Stimulated activated CD8-positive, alpha-beta memory T cell treated with anti-CD3 and anti-CD28 coated beads, Interleukin-15, amount 100 ng/mL, for 4 hours (primary cell): ENCODE data around the gene OTUD4.
"Not testable (repeated sequence)": the region's sequence is repeated elsewhere in the genome, so short reads cannot be mapped to it uniquely, and the experiment has no call there.

ENCODE experiments used
- DNase-seq, 2 donors: peaks; one replicate each; pipeline ENCODE4 v3.0.0-alpha.2; 2020; ENCODE audit warnings: low read depth in 2 of 2

OTUD4 gene, protein sequence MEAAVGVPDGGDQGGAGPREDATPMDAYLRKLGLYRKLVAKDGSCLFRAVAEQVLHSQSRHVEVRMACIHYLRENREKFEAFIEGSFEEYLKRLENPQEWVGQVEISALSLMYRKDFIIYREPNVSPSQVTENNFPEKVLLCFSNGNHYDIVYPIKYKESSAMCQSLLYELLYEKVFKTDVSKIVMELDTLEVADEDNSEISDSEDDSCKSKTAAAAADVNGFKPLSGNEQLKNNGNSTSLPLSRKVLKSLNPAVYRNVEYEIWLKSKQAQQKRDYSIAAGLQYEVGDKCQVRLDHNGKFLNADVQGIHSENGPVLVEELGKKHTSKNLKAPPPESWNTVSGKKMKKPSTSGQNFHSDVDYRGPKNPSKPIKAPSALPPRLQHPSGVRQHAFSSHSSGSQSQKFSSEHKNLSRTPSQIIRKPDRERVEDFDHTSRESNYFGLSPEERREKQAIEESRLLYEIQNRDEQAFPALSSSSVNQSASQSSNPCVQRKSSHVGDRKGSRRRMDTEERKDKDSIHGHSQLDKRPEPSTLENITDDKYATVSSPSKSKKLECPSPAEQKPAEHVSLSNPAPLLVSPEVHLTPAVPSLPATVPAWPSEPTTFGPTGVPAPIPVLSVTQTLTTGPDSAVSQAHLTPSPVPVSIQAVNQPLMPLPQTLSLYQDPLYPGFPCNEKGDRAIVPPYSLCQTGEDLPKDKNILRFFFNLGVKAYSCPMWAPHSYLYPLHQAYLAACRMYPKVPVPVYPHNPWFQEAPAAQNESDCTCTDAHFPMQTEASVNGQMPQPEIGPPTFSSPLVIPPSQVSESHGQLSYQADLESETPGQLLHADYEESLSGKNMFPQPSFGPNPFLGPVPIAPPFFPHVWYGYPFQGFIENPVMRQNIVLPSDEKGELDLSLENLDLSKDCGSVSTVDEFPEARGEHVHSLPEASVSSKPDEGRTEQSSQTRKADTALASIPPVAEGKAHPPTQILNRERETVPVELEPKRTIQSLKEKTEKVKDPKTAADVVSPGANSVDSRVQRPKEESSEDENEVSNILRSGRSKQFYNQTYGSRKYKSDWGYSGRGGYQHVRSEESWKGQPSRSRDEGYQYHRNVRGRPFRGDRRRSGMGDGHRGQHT

DNA sequence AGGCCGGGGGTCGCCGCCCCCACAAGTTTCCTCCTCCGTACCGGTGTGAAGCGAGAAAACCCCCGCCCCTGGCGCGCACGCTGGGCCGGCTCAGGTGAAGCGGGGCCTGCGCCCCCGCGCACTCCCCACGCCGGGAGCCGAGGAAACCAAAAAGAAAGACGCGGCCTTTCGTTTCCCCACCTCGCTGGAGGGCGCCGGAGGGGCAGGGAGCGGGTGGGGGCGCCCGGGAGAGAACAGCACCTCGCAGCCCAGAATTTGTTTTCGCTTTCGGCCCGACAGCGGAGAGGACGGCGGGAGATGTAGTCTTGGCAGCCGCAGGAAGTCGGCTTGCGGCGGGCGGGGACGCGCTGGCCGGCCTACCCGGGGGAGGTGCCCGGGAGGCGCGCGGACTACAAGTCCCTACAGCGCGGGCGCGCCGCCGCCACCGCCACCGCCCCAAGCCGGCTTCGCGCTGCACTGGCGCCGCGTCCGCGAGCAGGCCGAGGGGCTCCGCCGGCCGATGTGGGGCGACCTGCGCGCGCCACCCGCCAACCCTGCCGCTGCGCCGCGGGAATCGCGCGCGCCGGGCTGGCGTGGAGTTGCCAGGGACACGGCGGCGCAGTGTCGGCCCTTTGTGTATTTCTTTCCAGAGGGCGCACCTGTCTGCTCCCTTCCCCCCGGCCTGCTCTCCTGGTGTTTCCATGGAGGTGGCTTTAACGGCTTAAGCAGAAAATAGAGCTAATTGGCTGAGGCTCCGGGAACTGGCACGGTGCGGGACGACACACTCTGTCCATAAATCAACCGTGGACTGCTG is at the start of gene OTUD4:
TSS of gene OTUD4 (minus strand) at position 292 of the 793 bp plus-strand sequence. CDS start 616 bp downstream, outside the sequence.
- DNase-seq = peak; percentile 94

DNA sequence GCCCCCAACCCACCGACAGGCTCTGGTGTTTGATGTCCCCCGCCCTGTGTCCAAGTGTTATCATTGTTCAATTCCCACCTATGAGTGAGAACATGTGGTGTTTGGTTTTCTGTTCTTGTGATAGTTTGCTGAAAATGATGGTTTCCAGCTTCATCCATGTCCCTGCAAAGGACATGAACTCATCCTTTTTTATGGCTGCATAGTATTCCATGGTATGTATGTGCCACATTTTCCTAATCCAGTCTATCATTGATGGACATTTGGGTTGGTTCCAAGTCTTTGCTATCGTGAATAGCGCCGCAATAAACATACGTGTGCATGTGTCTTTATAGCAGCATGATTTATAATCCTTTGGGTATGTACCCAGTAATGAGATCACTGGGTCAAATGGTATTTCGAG is 42.8 kb upstream of the OTUD4 start:
- not testable (repeated sequence) for DNase-seq

DNA sequence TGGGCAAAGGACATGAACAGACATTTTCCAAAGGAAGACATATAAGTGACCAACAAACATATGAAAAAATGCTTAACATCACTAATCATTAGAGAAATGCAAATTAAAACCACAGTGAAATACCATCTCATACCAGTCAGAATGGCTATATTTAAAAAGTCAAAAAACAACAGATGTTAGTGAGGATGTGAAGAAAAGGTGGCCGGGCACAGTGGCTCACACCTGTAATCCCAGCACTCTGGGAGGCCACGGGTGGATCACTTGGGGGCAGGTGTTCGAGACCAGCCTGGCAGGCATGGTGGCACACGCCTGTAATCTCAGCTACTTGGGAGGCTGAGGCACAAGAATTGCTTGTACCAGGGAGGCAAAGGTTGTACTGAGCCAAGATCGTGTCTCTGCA is 41.1 kb upstream of the OTUD4 start:
- not testable (repeated sequence) for DNase-seq

DNA sequence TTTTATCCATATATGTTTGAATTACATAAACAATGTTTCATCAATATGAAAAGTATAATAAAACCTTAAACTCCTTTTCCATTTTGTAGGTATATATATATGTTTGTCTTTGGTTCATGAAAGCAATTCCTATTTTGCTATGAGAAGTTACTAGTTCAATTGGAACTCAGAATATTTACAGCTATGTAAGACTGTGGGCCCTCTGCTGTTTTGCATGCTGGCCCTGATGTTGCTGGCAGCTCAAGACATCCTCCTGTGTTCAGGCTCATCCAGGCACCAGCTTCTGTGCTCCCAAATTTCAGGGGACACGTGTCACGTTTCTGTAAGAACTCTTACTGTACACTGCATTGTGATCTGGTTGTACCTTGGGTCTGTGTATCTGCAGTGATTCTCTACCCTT is 38.7 kb upstream of the OTUD4 start:
- DNase-seq = no peak

DNA sequence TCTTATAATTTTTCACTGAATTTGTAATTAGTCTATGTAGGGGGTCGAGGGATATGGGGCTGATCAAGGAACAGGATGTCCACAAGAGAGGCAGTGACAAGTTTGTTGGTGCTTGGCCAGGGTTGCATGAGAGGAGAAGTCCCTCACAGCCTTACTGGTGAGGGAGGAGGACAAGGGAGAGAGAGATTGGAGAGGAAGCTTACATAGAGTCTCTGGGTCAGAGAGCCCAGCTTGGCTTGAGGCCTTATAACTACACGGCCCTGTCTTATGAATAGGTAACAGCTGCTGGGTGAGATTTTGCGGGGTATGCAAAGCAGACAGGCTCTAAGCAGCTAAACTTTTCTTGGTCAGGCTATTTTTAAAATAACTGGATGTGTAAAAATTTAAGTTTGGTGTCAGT is 37.9 kb upstream of the OTUD4 start:
- no peak for DNase-seq

DNA sequence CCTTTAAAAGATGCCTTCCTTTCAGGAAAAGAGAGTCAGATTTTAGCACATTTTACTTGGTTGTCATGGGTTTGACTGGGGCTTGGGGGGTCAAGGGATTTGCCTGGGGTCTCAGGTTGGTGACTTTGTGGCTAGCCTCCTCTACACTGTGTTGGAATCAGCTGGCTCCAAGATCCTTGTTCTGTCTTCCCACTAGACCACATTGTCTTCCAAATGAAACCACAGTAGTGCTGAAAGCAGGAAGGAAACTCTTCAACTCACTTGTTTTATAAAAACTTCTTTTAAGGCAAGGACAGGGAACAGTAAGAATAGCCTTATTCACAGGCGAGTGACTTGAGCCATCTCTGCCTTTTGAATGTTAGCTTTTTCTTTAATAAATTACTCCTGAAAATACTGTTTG is 37.0 kb upstream of the OTUD4 start:
- DNase-seq = no peak

DNA sequence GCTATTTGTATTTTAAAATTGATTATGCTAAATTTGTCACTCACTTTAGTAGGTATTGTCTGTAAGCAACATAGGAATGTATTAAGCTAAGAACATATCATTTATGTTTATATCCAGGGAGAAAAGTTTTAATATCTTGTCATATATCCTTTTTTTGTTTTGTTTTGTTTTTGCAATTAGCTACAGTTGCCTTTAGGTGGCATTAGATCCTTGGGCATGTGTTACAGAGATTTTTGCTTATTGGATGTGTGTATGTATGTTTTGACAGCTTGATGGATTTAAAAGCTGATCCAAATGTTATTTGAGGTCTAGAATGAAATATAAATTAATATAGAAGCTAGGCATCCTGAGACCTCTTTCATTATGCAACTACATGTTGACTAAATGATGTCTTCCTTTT is 36.1 kb upstream of the OTUD4 start:
- no peak for DNase-seq

DNA sequence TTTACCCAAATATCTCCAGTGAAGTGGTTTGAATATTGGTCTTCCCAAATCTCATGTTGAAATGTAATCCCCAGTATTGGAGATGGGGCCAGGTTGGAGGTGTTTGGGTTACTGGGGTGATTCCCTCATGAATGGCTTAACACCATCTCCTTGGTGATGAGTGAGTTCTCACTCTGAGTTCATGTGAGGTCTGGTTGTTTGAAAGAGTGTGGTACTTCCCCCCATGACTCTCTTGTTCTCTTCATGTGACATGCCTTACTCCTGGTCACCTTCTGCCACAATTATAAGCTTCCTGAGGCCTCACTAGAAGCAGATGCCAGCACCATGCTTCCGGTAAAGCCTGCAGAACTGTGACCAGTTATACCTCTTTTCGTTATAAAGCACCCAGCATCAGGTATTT is 32.9 kb upstream of the OTUD4 start:
- DNase-seq = no peak

DNA sequence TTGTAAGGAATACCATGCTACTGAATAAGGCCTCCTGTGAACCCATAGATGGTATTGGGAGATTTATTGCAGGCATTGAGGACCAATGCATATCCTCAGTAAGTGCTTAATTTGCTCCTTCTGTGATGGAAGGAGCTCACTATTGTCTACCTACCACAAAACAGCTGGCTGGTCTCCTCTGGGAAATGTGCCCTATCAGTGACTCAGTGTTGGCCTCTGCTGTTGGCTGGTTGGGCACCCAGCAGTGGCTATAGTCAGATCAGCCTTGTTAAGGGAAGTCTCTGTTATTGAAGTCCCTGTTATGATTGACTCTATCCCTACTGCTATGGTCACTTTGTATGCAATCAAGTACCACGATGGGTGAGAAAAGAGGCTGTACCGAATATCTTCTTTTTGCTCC is 27.5 kb upstream of the OTUD4 start:
- DNase-seq = no peak

DNA sequence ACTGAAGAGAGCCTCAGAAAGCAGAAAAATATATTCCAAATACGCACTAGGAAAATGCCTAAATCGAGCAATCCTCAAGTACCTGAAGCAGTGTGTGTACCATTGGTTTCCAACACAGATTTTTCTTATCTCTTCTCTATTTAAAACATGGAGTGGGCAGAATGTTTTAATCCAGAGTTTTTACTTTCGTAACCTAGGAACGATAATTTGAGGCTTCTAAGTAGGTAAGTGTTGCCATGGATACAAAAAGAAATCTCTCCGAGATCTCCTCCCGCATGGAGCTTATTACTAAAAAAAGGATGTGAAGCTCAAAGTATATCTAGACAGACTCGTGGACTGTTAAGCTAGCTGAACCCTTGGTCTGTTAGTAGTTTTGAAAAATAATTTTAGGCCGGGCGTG is 23.0 kb upstream of the OTUD4 start:
- DNase-seq = no peak

DNA sequence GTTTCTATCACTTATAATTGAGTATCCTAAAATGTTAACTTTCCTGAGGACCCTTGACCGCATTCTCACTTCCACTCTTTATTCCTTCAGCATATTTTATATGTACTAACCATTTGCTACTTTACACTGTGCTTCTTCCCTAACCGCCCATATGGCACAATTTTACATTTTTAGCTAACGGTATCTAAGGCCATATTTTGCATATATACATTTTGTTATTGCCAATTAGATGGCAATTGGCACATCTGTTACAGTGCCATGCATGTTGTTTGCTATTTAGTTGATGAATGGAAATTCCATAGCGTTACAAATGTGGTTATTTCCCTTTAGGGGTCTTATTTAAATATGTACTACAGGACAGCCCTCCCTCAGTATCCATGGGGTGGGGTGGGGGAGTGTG is 20.0 kb upstream of the OTUD4 start:
- DNase-seq = no peak

DNA sequence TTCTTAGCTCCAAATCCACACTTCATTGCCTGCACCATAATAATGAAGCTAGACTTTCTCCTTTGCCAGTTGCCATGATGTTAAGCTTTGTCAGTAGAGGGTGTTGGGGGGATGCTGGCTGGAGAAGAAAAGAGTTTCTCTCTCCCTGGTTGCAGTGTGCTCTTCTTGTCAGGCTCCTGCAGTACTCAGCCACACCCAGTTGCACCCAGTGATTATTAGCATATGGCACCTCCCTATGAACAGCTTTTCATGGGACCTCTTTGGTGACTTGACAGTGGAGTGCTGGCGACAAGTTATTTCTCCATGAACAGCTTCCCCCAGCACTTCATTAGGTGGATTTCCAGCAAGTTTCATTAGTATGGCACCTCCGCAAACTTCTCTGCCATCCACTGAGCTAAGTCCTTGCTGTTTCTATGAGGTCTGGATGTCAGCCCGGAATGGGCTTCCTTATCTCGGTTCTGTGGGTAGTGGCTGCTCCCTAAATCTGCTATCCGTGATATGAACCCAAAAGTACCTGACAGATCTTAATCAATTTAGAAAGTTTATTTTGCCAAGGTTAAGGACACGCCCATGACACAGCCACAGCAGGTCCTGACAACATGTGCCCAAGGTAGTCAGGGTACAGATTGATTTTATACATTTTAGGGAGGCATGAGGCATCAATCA is 18.8 kb upstream of the OTUD4 start:
- DNase-seq = no peak

DNA sequence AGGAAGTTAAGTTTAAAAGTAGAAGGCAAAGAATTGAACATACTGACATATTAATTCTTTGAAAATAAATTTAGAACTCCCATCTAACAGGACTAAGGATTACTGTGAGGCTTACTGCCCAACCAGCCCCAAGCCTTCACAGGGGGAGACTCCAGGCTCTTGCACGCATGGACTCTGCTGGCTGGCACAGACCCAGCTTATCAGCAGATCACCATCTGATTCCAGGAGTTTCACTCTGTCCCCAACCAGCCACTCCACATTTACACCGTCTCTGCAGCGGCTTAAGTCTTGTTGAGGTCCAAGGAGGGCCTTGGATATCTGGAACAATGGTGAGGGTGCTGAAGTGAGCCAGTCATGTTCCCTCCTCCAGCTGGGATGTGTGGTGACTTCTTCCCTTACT is 16.4 kb upstream of the OTUD4 start:
- no peak for DNase-seq

DNA sequence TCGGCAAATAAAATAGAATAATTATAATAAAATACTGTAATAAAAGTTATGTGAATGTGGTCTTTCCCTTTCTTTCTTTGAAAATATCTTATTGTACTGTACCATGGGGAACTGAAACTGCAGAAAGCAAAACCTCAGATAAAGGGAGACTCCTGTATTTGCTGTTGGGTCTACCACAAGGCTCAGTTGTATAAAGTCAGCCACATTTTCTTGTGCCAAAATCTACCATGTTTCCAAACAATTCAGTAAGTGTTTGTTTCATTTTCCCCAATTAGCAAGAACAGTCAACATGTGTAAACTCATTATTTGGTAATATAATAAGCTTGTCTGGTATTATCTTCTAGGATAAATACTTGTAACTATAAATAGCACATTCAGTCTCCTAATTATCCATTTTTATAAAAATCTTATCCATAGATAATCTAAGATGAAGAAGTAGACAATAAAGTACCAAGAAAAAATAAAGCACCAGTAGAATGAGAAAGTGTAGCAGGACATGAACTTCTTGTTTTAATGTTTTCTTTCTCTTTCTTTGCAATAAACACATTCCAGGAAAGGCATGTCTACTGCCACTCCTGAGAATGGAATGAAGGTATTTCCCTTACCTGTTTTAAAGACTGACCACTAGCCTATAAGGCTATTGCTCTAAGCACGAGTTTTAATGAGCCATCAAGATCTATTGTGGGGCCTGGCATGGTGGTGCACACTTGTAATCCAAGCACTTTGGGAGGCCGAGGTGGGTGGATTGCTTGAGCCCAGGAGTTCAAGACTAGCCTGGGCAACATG is 15.0 kb upstream of the OTUD4 start:
- no peak for DNase-seq

DNA sequence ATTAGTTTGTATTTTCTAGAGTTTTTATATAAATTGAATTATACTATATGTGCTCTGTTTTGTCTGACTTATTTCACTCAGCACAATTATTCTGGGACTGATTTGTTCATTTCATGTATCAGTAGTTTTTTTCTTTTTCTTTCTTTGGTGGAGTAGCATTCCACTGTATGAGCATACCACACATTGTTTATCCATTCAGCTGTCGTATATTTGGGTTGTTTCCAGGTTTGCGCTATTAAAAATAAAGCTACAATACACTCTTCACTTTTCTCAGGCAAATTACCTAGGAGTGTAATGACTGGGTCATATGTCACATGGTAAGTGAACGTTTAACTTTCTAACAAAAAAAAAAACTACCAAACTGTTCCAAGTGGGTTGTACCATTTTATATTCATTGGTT is 9.6 kb upstream of the OTUD4 start:
- DNase-seq = no peak

DNA sequence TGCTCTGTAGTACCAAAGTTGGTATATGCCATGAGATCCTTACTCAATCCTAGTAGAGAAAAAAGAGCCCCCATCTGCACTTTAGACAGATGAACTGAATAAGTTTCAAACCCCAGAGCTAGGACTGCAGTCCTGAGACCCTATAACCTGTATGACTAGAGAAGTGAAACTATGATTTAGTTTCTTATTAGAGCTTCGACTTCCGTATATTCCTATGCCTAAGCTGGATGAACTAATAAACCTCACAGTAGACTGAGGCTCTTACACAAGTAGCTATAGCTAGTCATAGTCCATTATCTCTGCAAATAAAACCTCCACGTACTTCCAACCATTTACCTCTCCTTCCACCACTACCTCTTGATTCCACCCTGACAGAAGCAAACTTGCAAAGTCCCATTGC is 6.3 kb upstream of the OTUD4 start:
- no peak for DNase-seq

DNA sequence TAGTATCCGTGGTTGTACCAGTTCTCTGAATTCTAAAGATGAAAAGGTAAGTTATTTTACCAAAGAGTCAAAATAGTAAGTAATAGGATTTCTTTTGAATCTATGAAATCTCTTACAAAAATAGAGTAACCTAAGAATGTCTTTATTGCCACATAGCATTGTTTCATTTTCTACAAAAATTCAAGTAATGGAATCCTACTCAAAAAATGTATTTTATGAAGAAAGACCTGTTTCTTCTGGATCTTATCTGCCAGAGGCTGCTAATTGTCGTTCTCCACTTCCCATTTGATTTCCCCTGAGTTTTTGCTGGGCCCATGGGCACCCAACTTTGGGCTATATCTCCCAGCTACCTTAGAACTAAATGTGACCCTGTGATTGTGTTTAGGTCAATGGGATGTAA is 3.2 kb upstream of the OTUD4 start:
- DNase-seq = no peak

DNA sequence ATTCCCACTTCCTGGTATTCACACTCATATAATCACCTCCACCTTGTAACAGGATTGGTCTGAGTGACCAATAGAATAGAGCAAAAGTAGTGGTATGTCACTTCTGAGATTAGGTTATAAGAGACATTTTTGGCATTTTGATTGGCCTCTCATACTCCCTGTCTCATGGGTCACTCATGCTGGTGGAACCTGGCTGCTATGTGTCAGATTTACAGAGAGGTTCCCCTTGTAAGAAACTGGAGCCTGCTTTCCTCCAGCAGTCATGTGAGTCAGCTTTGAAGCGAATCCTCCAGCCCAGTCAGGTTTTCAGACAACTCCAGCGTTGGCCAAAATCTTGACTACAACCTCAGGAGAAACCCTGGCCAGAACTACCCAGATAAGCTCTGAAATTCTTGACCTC is 2.6 kb upstream of the OTUD4 start:
- no peak for DNase-seq

DNA sequence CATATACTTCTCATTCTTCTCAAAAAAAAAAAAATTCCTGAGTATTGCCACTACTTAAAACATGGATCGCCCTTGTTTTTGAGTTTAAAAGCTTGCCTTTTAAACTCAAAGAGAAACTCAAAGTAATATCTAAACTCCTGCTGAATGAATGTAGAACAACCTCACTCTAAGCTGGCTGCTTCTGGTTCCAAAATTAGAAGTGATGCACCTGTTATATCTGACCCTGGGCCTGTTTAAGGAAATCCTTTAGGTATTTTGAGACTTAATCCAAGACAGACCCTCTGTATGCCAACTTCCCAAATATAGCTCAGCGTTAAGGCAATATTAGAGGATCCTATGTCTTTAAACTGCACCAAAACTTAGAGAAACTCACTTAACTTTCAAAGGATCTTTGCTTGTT is 1.8 kb upstream of the OTUD4 start:
- DNase-seq = no peak

DNA sequence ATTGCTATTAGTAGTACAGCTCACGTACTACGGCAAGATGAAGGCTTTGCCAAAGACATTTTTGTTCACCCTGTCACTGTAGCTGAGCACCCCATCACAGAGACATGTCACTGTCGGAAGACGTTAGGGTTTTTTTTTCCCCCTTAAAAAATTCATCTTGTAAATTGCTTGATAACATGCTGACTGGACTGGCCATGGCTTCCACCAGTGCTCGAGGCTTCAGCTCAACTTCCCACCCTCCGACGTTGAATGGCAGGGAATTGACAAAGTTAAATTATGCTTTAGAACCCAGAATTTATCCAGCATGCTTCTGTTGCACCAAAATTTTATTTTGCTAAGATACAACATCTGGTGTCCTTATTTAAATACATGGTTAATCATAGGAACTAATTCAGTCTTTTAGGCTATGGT is 707 bp upstream of the OTUD4 start:
- DNase-seq = no peak
